DOHH2 (cell line): ENCODE data around the gene POLR3GL.
A peak's percentile ranks its signal among the peaks of the same experiment; 100 is the strongest.

Experiments
- H3F3A ChIP-seq: fragments of 200-600 bp; sonication (generic), shearing (Covaris generic); 2 replicates; pipeline ENCODE4 v1.6.0; 2016; ENCODE audit warnings: antibody characterized with exemption, mild to moderate bottlenecking; ENCODE audit not compliant: control insufficient read depth, insufficient read depth
- H3K27ac ChIP-seq: fragments of 200-600 bp; sonication (generic); 2 replicates; pipeline ENCODE4 v1.5.1; 2014; ENCODE audit warnings: low read depth, mild to moderate bottlenecking, low read length, moderate library complexity
- H3K27me3 ChIP-seq: fragments of 200-600 bp; sonication (generic); 2 replicates; pipeline ENCODE4 v1.6.1; 2014; ENCODE audit warnings: mild to moderate bottlenecking, low read length, mixed read lengths; ENCODE audit not compliant: control insufficient read depth
- H3K36me3 ChIP-seq: fragments of 200-600 bp; sonication (generic); 2 replicates; pipeline ENCODE4 v1.6.1; 2014; ENCODE audit warnings: mild to moderate bottlenecking, low read length, moderate library complexity, mixed read lengths; ENCODE audit not compliant: control insufficient read depth
- H3K4me1 ChIP-seq: fragments of 200-600 bp; sonication (generic); 2 replicates; pipeline ENCODE4 v1.6.1; 2014; ENCODE audit warnings: mild to moderate bottlenecking, low read length, mixed read lengths; ENCODE audit not compliant: control insufficient read depth
- H3K4me2 ChIP-seq: fragments of 200-600 bp; sonication (generic); 2 replicates; pipeline ENCODE4 v1.6.0; 2014; ENCODE audit warnings: mild to moderate bottlenecking, low read length, moderate library complexity
- H3K4me3 ChIP-seq: fragments of 200-600 bp; sonication (generic); 2 replicates; pipeline ENCODE4 v1.5.1; 2014; ENCODE audit warnings: mild to moderate bottlenecking, low read length, mixed read lengths
- H3K79me2 ChIP-seq: fragments of 200-600 bp; sonication (generic); 2 replicates; pipeline ENCODE4 v1.6.1; 2014; ENCODE audit warnings: mild to moderate bottlenecking, low read length, mixed read lengths; ENCODE audit not compliant: control insufficient read depth
- H3K9me2 ChIP-seq: fragments of 200-600 bp; sonication (generic); replicated peaks from 2 replicates; pipeline ENCODE4 v1.6.1; 2014; ENCODE audit warnings: mild to moderate bottlenecking, low read length, mixed read lengths; ENCODE audit not compliant: control insufficient read depth
- H3K9me3 ChIP-seq: fragments of 200-600 bp; sonication (generic); 2 replicates; pipeline ENCODE4 v1.6.1; 2014; ENCODE audit warnings: antibody characterized with exemption, low read length, mixed read lengths; ENCODE audit not compliant: control insufficient read depth, insufficient read depth
- H4K20me1 ChIP-seq: fragments of 200-600 bp; sonication (generic); 2 replicates; pipeline ENCODE4 v1.6.0; 2014; ENCODE audit warnings: low read depth, mild to moderate bottlenecking, antibody characterized with exemption, low read length, moderate library complexity; ENCODE audit not compliant: control insufficient read depth, insufficient read depth
- CTCF ChIP-seq: fragments of 200-600 bp; sonication (generic); IDR thresholded peaks from one replicate; pipeline ENCODE4 v1.5.1; 2014; ENCODE audit warnings: antibody characterized with exemption, mild to moderate bottlenecking, low read depth, low read length; ENCODE audit not compliant: poor library complexity, severe bottlenecking
- EZH2phosphoT487 ChIP-seq: fragments of 200-600 bp; sonication (generic); IDR thresholded peaks from 2 replicates; pipeline ENCODE4 v1.6.1; 2017; ENCODE audit warnings: borderline replicate concordance, mild to moderate bottlenecking, antibody characterized with exemption, low read length, moderate library complexity, mixed read lengths

POLR3GL gene

GRCh38 chr1:145979746-145980456 lies 15.4 kb downstream of the POLR3GL start:
- peaks cover 26% of the 10 kb centered on the region for H3F3A ChIP-seq
- H3K9me2 ChIP-seq = no peaks in the 10 kb centered on the region
- H4K20me1 ChIP-seq = no peaks in the 10 kb centered on the region
- TF ChIP-seq CTCF = no peak
- TF ChIP-seq EZH2phosphoT487 = no peak
- H3K36me3 ChIP-seq = peaks cover 19% of the 10 kb centered on the region
- peak overlapping the region; percentile 93 for H3K27ac ChIP-seq
- H3K79me2 ChIP-seq = no peaks in the 10 kb centered on the region
- H3K4me2 ChIP-seq = peak overlapping the region; percentile 79
- no peaks in the 10 kb centered on the region for H3K27me3 ChIP-seq
- peak overlapping the region; percentile 65 for H3K4me3 ChIP-seq
- no peaks in the 10 kb centered on the region for H3K9me3 ChIP-seq
- H3K4me1 ChIP-seq = peaks cover 67% of the 10 kb centered on the region

GRCh38 chr1:145980457-145980994 lies 16.0 kb downstream of the POLR3GL start:
- TF ChIP-seq EZH2phosphoT487 (no peak), CTCF (no peak)
- H3K4me2 ChIP-seq = peak overlapping the region; percentile 79
- H3K4me1 ChIP-seq = peaks cover 73% of the 10 kb centered on the region
- no peaks in the 10 kb centered on the region for H3K79me2 ChIP-seq
- H3K27ac ChIP-seq = peak overlapping the region; percentile 93
- H4K20me1 ChIP-seq = no peaks in the 10 kb centered on the region
- H3K4me3 ChIP-seq = peak overlapping the region; percentile 65
- peaks cover 19% of the 10 kb centered on the region for H3K36me3 ChIP-seq
- no peaks in the 10 kb centered on the region for H3K9me3 ChIP-seq
- H3K27me3 ChIP-seq = no peaks in the 10 kb centered on the region
- H3F3A ChIP-seq = peaks cover 26% of the 10 kb centered on the region
- no peaks in the 10 kb centered on the region for H3K9me2 ChIP-seq

- peaks cover 19% of the 10 kb centered on the region for H3K36me3 ChIP-seq
- H4K20me1 ChIP-seq = no peaks in the 10 kb centered on the region
- peaks cover 28% of the 10 kb centered on the region for H3F3A ChIP-seq
- H3K4me3 ChIP-seq = no peak overlapping the region
- H3K9me2 ChIP-seq = no peaks in the 10 kb centered on the region
- H3K4me2 ChIP-seq = no peak overlapping the region
- H3K4me1 ChIP-seq = peaks cover 72% of the 10 kb centered on the region
- no peaks in the 10 kb centered on the region for H3K9me3 ChIP-seq
- no peaks in the 10 kb centered on the region for H3K79me2 ChIP-seq
- H3K27ac ChIP-seq = no peak overlapping the region
- TF ChIP-seq CTCF (no peak), EZH2phosphoT487 (no peak)
- no peaks in the 10 kb centered on the region for H3K27me3 ChIP-seq
Measured at GRCh38 chr1:145982010-145982723, 17.7 kb downstream of the POLR3GL start.
